ENCODE data around the gene CRYBA2.

- TF ChIP-seq CTCF (IDR thresholded peaks at IDR 0.05 in 2 of 3, conservative IDR thresholded peaks at IDR 0.05 in 1 of 3; ENCODE audit: borderline replicate concordance in 1 of 3, insufficient read depth in 1 of 3, low read depth in 2 of 3, low read length in 2 of 3) (no peak), POLR2AphosphoS5 (IDR thresholded peaks at IDR 0.05; ENCODE audit: low read depth, low read length) (no peak), POLR2A (IDR thresholded peaks at IDR 0.05; ENCODE audit: borderline replicate concordance, extremely low read depth, insufficient read depth, insufficient read length) (no peak), EZH2 (IDR thresholded peaks at IDR 0.05) (no peak), FOSL1 (IDR thresholded peaks at IDR 0.05; ENCODE audit: low read depth) (no peak), EZH2phosphoT487 (IDR thresholded peaks at IDR 0.05; ENCODE audit: borderline replicate concordance) (no peak), ZBTB33 (IDR thresholded peaks at IDR 0.05; ENCODE audit: extremely low read depth, insufficient replicate concordance, low read length) (no peak), ELF1 (IDR thresholded peaks at IDR 0.05; ENCODE audit: borderline replicate concordance, low read depth) (no peak)
Measured at GRCh38 chr2:218990612-218991011, 2.6 kb downstream of the CRYBA2 start.

Measured in HCT116 (cell line).